Measurements from ENCODE around the gene SNX17. TPM values are rescaled to one million over a fixed set of nuclear protein-coding genes. Genes with fewer than 3 reads are reported as not detected.

The SNX17 gene
- total and polyA plus RNA-seq, 9 donors, result 72.3 to 111 (median 99.4) TPM

Other genes starting within 250 kb of the SNX17 start
- gene ABHD1, start 246.8 kb upstream of the SNX17 start, total RNA-seq, result 1 to 10 TPM in 5 of 7 donors, not detected in 2; 1.1 to 2.4 (median 1.5) TPM
- 1 to 10 TPM in 1 of 2 donors, under 1 TPM in 1; 0.86 to 1.6 TPM for gene ABHD1, start 246.8 kb upstream of the SNX17 start, polyA plus RNA-seq
- gene PREB, start 236.0 kb upstream of the SNX17 start, total RNA-seq, result 100 to 1,000 TPM in 1 of 7 donors, 10 to 100 TPM in 6; 42.7 to 113 (median 70.8) TPM
- 10 to 100 TPM; 43.5 to 62.3 TPM for gene PREB, start 236.0 kb upstream of the SNX17 start, polyA plus RNA-seq
- gene PRR30, start 231.2 kb upstream of the SNX17 start, total RNA-seq, result not detected
- gene PRR30, start 231.2 kb upstream of the SNX17 start, polyA plus RNA-seq, result not detected
- gene TCF23, start 221.6 kb upstream of the SNX17 start, total RNA-seq, result 10 to 100 TPM in 5 of 7 donors, 1 to 10 TPM in 2; 8.4 to 72.2 (median 41.7) TPM
- gene TCF23, start 221.6 kb upstream of the SNX17 start, polyA plus RNA-seq, result 10 to 100 TPM; 31.7 to 56.1 TPM
- 100 to 1,000 TPM; 123 to 198 (median 135) TPM for gene ATRAID, start 158.6 kb upstream of the SNX17 start, total RNA-seq
- gene ATRAID, start 158.6 kb upstream of the SNX17 start, polyA plus RNA-seq, result 100 to 1,000 TPM; 199 to 318 TPM
- gene SLC5A6, start 158.3 kb upstream of the SNX17 start, total RNA-seq, result 10 to 100 TPM; 14.2 to 37.9 (median 21.4) TPM
- 10 to 100 TPM; 11.2 to 13.9 TPM for gene SLC5A6, start 158.3 kb upstream of the SNX17 start, polyA plus RNA-seq
- 10 to 100 TPM; 15.3 to 53.9 (median 36.3) TPM for gene CAD, start 153.2 kb upstream of the SNX17 start, total RNA-seq
- gene CAD, start 153.2 kb upstream of the SNX17 start, polyA plus RNA-seq, result 10 to 100 TPM; 11.9 to 16.2 TPM
- gene SLC30A3, start 107.6 kb upstream of the SNX17 start, total RNA-seq, result 1 to 10 TPM in 1 of 7 donors, under 1 TPM in 3, not detected in 3; 0.23 to 1.1 (median 0.45) TPM
- gene SLC30A3, start 107.6 kb upstream of the SNX17 start, polyA plus RNA-seq, result under 1 TPM; 0.27 to 0.38 TPM
- under 1 TPM in 1 of 7 donors, not detected in 6; 0.56 TPM for gene DNAJC5G, start 95.2 kb upstream of the SNX17 start, total RNA-seq
- under 1 TPM; 0.16 to 0.83 TPM for gene DNAJC5G, start 95.2 kb upstream of the SNX17 start, polyA plus RNA-seq
- gene TRIM54, start 88.2 kb upstream of the SNX17 start, total RNA-seq, result under 1 TPM in 4 of 7 donors, not detected in 3; 0.12 to 0.72 (median 0.49) TPM
- under 1 TPM; 0.20 to 0.21 TPM for gene TRIM54, start 88.2 kb upstream of the SNX17 start, polyA plus RNA-seq
- 1 to 10 TPM; 1.4 to 5.6 (median 1.6) TPM for gene UCN, start 62.2 kb upstream of the SNX17 start, total RNA-seq
- gene UCN, start 62.2 kb upstream of the SNX17 start, polyA plus RNA-seq, result 1 to 10 TPM in 1 of 2 donors, not detected in 1; 1.5 TPM
- gene MPV17, start 47.5 kb upstream of the SNX17 start, total RNA-seq, result 10 to 100 TPM; 47.0 to 64.3 (median 59.9) TPM
- gene MPV17, start 47.5 kb upstream of the SNX17 start, polyA plus RNA-seq, result 100 to 1,000 TPM in 1 of 2 donors, 10 to 100 TPM in 1; 61.8 to 169 TPM
- 10 to 100 TPM; 32.8 to 57.7 (median 45.8) TPM for gene GTF3C2, start 13.9 kb upstream of the SNX17 start, total RNA-seq
- gene GTF3C2, start 13.9 kb upstream of the SNX17 start, polyA plus RNA-seq, result 10 to 100 TPM; 26.8 to 49.9 TPM
- 10 to 100 TPM; 28.0 to 46.8 (median 39.0) TPM for gene EIF2B4, start 278 bp upstream of the SNX17 start, total RNA-seq
- 10 to 100 TPM; 37.0 to 39.9 TPM for gene EIF2B4, start 278 bp upstream of the SNX17 start, polyA plus RNA-seq
- gene ZNF513, start 10.1 kb downstream of the SNX17 start, total RNA-seq, result 10 to 100 TPM in 6 of 7 donors, 1 to 10 TPM in 1; 4.8 to 24.1 (median 13.6) TPM
- 10 to 100 TPM in 1 of 2 donors, 1 to 10 TPM in 1; 3.4 to 11.0 TPM for gene ZNF513, start 10.1 kb downstream of the SNX17 start, polyA plus RNA-seq
- 10 to 100 TPM; 27.2 to 57.4 (median 48.0) TPM for gene PPM1G, start 39.0 kb downstream of the SNX17 start, total RNA-seq
- 10 to 100 TPM; 41.0 to 89.4 TPM for gene PPM1G, start 39.0 kb downstream of the SNX17 start, polyA plus RNA-seq
- 100 to 1,000 TPM in 1 of 7 donors, 10 to 100 TPM in 6; 50.8 to 108 (median 90.0) TPM for gene NRBP1, start 58.0 kb downstream of the SNX17 start, total RNA-seq
- 100 to 1,000 TPM in 1 of 2 donors, 10 to 100 TPM in 1; 79.0 to 169 TPM for gene NRBP1, start 58.0 kb downstream of the SNX17 start, polyA plus RNA-seq
- gene KRTCAP3, start 71.8 kb downstream of the SNX17 start, total RNA-seq, result 10 to 100 TPM in 1 of 7 donors, 1 to 10 TPM in 6; 2.0 to 34.5 (median 4.4) TPM
- 1 to 10 TPM in 1 of 2 donors, under 1 TPM in 1; 0.82 to 2.8 TPM for gene KRTCAP3, start 71.8 kb downstream of the SNX17 start, polyA plus RNA-seq
- gene IFT172, start 119.1 kb downstream of the SNX17 start, total RNA-seq, result 10 to 100 TPM; 37.0 to 52.1 (median 43.9) TPM
- 10 to 100 TPM; 23.9 to 28.9 TPM for gene IFT172, start 119.1 kb downstream of the SNX17 start, polyA plus RNA-seq
- 100 to 1,000 TPM in 1 of 7 donors, 10 to 100 TPM in 6; 27.3 to 117 (median 53.1) TPM for gene FNDC4, start 124.6 kb downstream of the SNX17 start, total RNA-seq
- gene FNDC4, start 124.6 kb downstream of the SNX17 start, polyA plus RNA-seq, result 10 to 100 TPM; 40.2 to 62.3 TPM
- gene GCKR, start 126.2 kb downstream of the SNX17 start, total RNA-seq, result 10 to 100 TPM in 3 of 7 donors, 1 to 10 TPM in 4; 1.3 to 14.5 (median 5.4) TPM
- 1 to 10 TPM; 4.6 to 4.7 TPM for gene GCKR, start 126.2 kb downstream of the SNX17 start, polyA plus RNA-seq
- 10 to 100 TPM; 40.2 to 69.3 (median 53.4) TPM for gene ZNF512, start 212.4 kb downstream of the SNX17 start, total RNA-seq
- gene ZNF512, start 212.4 kb downstream of the SNX17 start, polyA plus RNA-seq, result 10 to 100 TPM; 28.8 to 79.7 TPM